Measurements from ENCODE around the gene SDK1. TPM values are rescaled to one million over a fixed set of nuclear protein-coding genes. Genes with fewer than 3 reads are reported as not detected.

SDK1 gene, protein sequence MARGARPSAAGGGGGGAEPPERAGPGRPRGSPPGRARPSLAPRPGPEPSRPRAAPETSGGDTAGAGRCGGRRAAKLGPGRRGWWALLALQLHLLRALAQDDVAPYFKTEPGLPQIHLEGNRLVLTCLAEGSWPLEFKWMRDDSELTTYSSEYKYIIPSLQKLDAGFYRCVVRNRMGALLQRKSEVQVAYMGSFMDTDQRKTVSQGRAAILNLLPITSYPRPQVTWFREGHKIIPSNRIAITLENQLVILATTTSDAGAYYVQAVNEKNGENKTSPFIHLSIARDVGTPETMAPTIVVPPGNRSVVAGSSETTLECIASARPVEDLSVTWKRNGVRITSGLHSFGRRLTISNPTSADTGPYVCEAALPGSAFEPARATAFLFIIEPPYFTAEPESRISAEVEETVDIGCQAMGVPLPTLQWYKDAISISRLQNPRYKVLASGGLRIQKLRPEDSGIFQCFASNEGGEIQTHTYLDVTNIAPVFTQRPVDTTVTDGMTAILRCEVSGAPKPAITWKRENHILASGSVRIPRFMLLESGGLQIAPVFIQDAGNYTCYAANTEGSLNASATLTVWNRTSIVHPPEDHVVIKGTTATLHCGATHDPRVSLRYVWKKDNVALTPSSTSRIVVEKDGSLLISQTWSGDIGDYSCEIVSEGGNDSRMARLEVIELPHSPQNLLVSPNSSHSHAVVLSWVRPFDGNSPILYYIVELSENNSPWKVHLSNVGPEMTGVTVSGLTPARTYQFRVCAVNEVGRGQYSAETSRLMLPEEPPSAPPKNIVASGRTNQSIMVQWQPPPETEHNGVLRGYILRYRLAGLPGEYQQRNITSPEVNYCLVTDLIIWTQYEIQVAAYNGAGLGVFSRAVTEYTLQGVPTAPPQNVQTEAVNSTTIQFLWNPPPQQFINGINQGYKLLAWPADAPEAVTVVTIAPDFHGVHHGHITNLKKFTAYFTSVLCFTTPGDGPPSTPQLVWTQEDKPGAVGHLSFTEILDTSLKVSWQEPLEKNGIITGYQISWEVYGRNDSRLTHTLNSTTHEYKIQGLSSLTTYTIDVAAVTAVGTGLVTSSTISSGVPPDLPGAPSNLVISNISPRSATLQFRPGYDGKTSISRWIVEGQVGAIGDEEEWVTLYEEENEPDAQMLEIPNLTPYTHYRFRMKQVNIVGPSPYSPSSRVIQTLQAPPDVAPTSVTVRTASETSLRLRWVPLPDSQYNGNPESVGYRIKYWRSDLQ (N-terminal part only)
- total RNA-seq = 0.23 and 0.34 TPM in 2 replicates

DNA sequence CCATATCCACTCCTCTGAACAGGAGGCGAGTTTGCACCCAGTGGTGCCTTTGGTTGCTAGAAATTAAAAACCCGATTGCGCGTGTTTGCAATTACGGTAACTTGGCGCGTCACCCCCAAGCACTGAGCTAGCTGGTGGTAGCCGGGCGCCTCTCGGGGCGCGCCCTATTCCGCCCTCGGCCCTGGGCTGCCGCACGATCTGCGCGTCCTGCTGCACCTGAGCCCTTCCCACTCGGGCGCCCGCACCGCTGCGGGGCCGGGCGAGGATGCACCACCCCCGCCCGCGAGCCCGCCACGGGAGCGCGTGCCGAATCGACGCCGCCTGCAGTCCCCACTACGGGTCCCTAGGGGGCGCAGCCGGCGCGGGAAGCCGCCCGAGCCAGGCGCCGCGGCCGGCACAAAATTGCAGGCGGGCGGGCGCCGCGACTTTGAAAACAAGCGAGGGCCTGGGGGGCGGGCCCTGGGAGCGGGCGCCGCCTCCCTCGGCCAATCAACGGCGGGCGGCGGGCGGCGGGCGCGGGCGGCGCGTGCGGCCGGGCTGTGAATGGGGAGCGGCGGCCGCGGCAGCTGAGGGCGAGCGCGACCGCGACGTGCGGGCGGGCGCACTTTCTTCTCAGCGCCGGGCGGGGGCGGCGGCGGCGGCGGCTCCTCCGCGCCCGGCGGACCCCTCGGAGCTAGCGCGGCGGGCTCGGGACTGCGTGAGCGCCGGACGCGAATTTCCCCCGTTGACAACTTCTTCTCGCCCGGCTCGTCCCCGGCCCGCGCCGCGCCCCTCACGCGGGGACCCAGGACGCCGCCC, at the start of gene SDK1:
SDK1 (plus strand) TSS at position 602 of the 798 bp plus-strand sequence. CDS start 335 bp downstream, outside the sequence.
- DNase-seq = peak; percentile 94

DNA sequence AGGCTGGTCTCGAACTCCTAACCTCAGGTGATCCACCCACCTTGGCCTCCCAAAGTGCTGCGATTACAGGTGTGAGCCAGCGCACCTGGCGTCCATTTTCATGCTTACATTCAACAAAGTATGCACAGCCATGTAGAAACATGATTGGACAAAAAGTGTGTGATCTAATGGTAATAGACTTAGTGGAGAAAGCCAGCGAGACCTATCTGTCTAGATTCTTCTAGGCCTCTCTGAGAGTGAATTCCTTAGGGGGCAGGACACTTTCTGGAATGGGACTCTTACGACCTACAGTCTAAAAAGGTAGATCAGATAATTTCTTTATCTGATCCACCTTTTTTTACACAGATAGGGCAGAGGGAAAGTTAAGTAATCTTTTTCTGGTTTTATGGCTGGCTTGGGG, 46.3 kb upstream of the SDK1 start:
- DNase-seq = no peak

DNA sequence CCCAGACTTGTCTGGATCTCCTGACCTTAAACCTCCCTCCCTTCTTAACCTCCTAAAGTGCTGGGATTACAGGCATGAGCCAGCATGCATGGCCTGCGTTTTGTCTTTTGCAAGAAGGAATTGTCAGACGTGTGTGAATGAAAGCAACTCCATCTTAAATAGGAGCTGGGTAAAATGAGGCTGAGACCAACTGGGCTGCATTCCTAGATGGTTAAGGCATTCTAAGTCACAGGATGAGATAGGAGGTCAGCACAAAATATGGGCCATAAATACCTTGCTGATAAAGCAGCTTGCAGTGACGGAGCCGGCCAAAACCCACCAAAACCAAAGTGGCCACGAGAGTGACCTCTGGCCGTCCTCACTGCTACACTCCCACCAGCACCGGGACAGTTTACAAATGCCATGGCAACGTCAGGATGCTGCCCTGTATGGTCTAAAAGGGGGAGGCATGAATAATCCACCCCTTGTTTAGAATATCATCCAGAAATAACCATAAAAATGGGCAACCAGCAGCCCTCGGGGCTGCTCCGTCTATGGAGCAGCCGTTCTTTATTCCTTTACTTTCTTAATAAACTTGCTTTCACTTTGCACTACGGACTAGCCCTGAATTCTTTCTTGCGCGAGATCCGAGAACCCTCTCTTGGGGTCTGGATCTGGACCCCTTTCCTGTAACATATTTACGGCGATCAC, 41.2 kb upstream of the SDK1 start:
- no peak for DNase-seq

DNA sequence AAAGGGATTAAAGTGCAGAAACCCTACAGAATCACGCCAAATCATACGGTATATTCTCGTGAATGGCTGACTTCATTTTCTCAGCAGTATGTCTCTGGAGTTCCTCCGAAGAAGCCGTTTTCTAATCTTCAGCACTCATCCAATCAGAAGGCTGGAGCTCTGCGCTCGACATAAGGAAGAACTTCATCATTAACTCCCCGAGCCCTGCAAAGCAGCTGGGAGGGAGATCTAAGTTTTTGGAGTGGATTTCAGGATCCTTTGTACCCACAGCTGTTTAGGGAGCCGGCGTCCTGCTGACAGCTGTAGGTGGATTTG, 40.7 kb upstream of the SDK1 start:
- no peak for DNase-seq

GRCh38 chr7:3264693-3265339, 36.2 kb upstream of the SDK1 start:
- no peak for DNase-seq

- no peak for DNase-seq
These were observed 35.7 kb upstream of the SDK1 start for GRCh38 chr7:3265388-3265787.

GRCh38 chr7:3266240-3266639, 34.8 kb upstream of the SDK1 start:
- no peak for DNase-seq

GRCh38 chr7:3267966-3268690, 32.9 kb upstream of the SDK1 start:
- no peak for DNase-seq

GRCh38 chr7:3270362-3270761, 30.7 kb upstream of the SDK1 start:
- DNase-seq = no peak

DNA sequence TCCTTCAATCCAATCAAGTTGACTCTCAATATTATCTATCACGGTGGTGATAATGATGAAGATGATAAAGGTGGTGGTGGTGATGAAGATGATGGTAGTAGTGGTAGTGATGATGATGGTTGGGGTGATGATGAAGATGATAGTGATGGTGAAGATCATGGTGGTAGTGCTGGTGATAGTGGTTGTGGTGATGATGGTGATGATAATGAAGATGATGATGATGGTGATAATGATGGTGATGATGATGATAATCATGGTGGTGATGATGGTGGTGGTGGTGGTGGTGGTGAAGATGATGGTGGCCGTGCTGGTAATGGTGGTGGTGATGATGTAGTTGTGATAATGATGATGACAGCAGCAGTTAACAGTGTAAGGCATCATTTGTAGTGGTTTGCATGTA, 29.8 kb upstream of the SDK1 start:
- no peak for DNase-seq

DNA sequence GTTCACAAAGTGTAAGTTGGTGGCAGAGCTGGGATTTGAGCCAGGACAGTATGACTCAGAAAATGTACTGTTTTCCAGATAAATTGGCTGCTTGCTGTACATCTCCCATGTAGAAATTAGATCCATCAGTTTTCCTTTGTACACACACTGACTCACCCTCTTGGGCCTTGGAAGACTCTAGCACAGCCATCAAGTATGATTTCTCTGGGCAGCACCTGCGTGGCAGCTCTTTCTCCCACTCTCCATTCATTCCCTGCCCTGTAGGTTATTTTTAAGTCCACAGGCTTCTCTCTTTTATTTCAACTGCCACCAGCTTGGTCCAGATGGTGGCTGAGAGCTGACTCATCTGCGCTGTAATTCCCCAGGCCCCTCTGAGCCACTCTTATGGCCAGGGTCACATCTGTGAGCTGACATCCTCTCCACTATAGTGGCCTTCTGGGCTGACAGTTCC, 28.3 kb upstream of the SDK1 start:
- DNase-seq = peak; percentile 4

- no peak for DNase-seq
These were observed 26.9 kb upstream of the SDK1 start for GRCh38 chr7:3274131-3274530.

- DNase-seq = no peak
These were observed 23.2 kb upstream of the SDK1 start for GRCh38 chr7:3277604-3278572.

DNA sequence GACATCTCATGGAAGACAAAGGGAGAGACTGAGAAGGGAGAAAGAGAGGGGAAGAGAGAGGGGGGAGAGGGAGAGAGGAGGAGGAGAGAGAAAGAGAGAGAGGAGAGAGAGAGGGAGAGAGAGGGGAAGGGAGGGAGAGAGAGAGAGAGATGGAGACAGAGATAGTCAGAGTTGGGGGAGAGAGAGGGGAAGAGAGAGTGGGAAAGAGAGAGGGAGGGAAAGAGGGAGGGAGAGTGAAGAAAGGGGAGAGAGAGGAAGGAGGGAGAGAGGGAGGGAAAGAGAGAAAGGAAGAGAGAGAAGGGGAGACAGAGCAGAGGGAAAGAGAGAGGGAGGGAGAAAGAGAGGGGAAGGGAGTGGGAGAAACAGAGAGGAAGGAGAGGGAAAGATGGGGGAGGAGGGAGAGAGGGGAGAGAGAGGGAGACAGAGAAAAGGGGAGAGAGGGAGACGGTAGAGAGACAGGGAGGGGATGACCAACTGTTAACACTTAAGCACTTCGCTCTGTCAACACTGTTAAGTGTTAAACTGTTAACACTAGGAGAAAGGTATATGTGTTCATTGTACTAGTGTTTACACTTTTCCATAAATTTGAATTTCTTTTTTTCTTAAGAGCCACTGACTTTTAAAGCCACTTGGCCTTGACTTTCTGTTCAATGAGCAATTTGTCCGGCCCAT, 21.8 kb upstream of the SDK1 start:
- DNase-seq = no peak

DNA sequence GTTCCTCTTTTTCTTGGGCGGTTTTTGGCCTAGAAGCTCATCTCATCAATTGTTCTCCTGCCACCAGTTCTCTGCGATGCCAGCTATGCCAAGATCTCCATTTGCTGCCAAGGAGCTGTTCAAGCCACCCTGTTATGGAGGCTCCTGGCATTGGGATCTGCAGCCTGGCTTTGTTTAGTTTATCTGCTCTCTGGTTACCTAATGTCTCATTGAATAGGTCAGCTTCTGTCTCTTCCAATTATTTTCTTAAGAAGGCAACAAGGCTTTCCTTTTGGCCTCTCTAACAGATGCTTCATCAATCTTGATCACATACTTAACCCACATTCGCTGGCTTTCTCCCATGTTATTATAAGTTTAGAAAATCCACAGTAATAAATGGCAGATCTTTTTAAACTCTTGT, 20.6 kb upstream of the SDK1 start:
- DNase-seq = no peak

DNA sequence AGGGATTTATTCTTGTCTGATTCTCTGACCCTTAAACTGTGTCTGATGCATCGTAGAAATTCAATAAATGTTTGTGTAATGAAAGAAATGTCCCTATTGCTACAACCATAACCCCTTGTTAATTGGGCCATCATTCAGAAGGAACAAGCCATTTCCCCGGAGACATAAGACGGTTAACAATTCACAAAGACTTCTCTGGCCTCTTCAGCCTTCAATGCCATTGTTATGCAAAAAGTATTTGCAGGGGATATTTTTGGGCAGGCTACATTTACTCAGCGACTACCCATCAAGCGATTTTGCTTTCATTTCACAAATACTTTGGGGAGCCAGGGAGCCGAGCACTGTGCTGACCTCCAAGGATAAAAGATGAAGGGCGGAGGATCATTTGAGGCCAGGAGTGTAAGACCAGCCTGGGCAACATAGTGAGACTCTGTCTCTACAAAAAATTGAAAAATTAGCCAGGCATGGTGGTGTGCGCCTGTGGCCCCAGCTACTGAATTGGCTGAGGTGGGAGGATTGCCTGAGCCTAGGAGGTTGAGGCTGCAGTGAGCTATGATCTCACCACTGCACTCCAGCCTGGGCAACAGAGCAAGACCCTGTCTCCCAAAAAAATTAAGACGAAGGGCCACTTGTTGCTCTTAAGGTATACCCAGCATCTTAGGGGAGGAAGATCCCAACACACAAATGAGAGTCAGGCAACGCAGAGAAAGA, 20.0 kb upstream of the SDK1 start:
- no peak for DNase-seq

DNA sequence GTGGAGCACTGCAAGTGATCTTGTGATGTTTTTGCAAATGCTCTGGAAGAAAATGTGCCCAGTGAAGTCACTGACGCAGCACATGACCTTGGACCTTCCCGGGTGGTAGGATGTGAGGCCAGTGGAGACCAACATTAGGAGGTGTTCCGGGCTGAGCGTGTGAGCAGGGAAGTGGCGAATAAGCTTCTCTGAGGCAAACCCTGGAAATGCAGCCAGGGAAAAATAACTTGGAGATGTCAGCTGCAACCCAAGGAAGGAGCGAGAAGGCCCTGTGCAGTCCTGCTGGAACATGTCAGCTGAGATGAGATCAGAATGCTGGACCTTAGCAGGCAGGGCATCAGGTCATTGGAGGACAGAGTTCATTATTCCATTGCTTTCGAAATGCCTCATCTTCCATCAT, 18.6 kb upstream of the SDK1 start:
- DNase-seq = no peak

Data from dermis blood vessel endothelial cell (primary cell).